GM23338 (cell line): ENCODE measurements around the gene CDX1. TPM values are rescaled to one million over a fixed set of nuclear protein-coding genes. Genes with fewer than 3 reads are reported as not detected.

Experiments
- ATAC-seq: fragments of 200-7000 bp; cut with Tn5 transposase; 3 replicates; pipeline ENCODE4 v1.9.1; 2020
- DNase-seq: peaks from one replicate; pipeline ENCODE4 v3.0.0-alpha.2; 2015; ENCODE audit warnings: low spot score
- H2AFZ ChIP-seq: fragments of 200-600 bp; sonication (generic); 2 replicates; pipeline ENCODE4 v1.8.0; 2016; ENCODE audit warnings: antibody characterized with exemption, mild to moderate bottlenecking, moderate library complexity
- H3F3A ChIP-seq: fragments of 200-600 bp; sonication (generic); replicated peaks from 2 replicates; pipeline ENCODE4 v1.8.0; 2017; ENCODE audit warnings: antibody characterized with exemption, mixed run types, low read depth
- H3K27ac ChIP-seq: fragments of 200-600 bp; sonication (generic); 2 replicates; pipeline ENCODE4 v1.6.1; 2016; ENCODE audit warnings: low read depth
- H3K27me3 ChIP-seq: fragments of 200-600 bp; sonication (generic); 2 replicates; pipeline ENCODE4 v1.8.0; 2016; ENCODE audit warnings: mild to moderate bottlenecking, mixed run types, moderate library complexity; ENCODE audit not compliant: insufficient read depth
- H3K36me3 ChIP-seq: fragments of 200-600 bp; sonication (generic); 2 replicates; pipeline ENCODE4 v1.8.0; 2016; ENCODE audit warnings: mild to moderate bottlenecking; ENCODE audit not compliant: insufficient read depth
- H3K4me1 ChIP-seq: fragments of 200-600 bp; sonication (generic); 2 replicates; pipeline ENCODE4 v1.8.0; 2016; ENCODE audit warnings: mild to moderate bottlenecking, moderate library complexity; ENCODE audit not compliant: insufficient read depth
- H3K4me2 ChIP-seq: fragments of 200-600 bp; sonication (generic); 2 replicates; pipeline ENCODE4 v1.7.1; 2017; ENCODE audit warnings: mixed run types
- H3K4me3 ChIP-seq: fragments of 200-600 bp; sonication (generic); 2 replicates; pipeline ENCODE4 v1.6.1; 2016; ENCODE audit warnings: mixed run types
- H3K79me2 ChIP-seq: fragments of 200-600 bp; sonication (generic); replicated peaks from 2 replicates; pipeline ENCODE4 v1.8.0; 2017; ENCODE audit warnings: mild to moderate bottlenecking; ENCODE audit not compliant: insufficient read depth
- H3K9me2 ChIP-seq: fragments of 200-600 bp; sonication (generic); 2 replicates; pipeline ENCODE4 v1.8.0; 2017; ENCODE audit not compliant: insufficient read depth
- H4K20me1 ChIP-seq: fragments of 200-600 bp; sonication (generic); replicated peaks from 2 replicates; pipeline ENCODE4 v1.8.0; 2017; ENCODE audit warnings: mild to moderate bottlenecking; ENCODE audit not compliant: insufficient read depth
- H3K27ac Mint-ChIP-seq: 2 replicates; pipeline ENCODE4 v1.8.0; 2020; ENCODE audit warnings: inconsistent platforms, mild to moderate bottlenecking, moderate library complexity, mixed read lengths
- H3K27me3 Mint-ChIP-seq: 3 replicates; pipeline ENCODE4 v1.8.0; 2022; ENCODE audit warnings: low read depth, mild to moderate bottlenecking, moderate library complexity, mixed read lengths, inconsistent platforms; ENCODE audit not compliant: insufficient read depth, poor library complexity
- H3K36me3 Mint-ChIP-seq: 3 replicates; pipeline ENCODE4 v1.8.0; 2021; ENCODE audit warnings: low read depth, mild to moderate bottlenecking, inconsistent platforms, moderate library complexity, mixed read lengths
- H3K4me1 Mint-ChIP-seq: 3 replicates; pipeline ENCODE4 v1.8.0; 2020; ENCODE audit warnings: mild to moderate bottlenecking, inconsistent platforms, mixed read lengths
- H3K4me3 Mint-ChIP-seq: 3 replicates; pipeline ENCODE4 v1.8.0; 2021; ENCODE audit warnings: moderate library complexity, mild to moderate bottlenecking, inconsistent platforms, mixed read lengths
- H3K9me3 Mint-ChIP-seq: 3 replicates; pipeline ENCODE4 v1.8.0; 2020; ENCODE audit warnings: moderate library complexity, mild to moderate bottlenecking, inconsistent platforms, mixed read lengths
- CREB1 ChIP-seq: fragments of 250-450 bp; sonication (Bioruptor Pico); IDR thresholded peaks from 2 replicates; pipeline ENCODE4 v1.5.0; 2020; ENCODE audit warnings: low read depth, mild to moderate bottlenecking, moderate library complexity
- EZH2 ChIP-seq: fragments of 200-600 bp; sonication (generic); IDR thresholded peaks from one replicate; pipeline ENCODE4 v1.8.0; 2017; ENCODE audit warnings: antibody characterized with exemption, mild to moderate bottlenecking, low read depth; ENCODE audit not compliant: unreplicated experiment
- EZH2phosphoT487 ChIP-seq: fragments of 200-600 bp; sonication (generic); IDR thresholded peaks from one replicate; pipeline ENCODE4 v1.8.1; 2018; ENCODE audit warnings: antibody characterized with exemption; ENCODE audit not compliant: unreplicated experiment
- JUNB ChIP-seq: IDR thresholded peaks from one replicate; pipeline ENCODE4 v1.6.1; 2016; ENCODE audit warnings: antibody characterized with exemption; ENCODE audit not compliant: unreplicated experiment
- NANOG ChIP-seq: IDR thresholded peaks from 2 replicates; pipeline ENCODE4 v1.6.1; 2016; ENCODE audit warnings: antibody characterized with exemption, borderline replicate concordance
- POLR2AphosphoS5 ChIP-seq: IDR thresholded peaks from 2 replicates; pipeline ENCODE4 v1.6.1; 2016; ENCODE audit warnings: antibody characterized with exemption, low read depth
- STAT1 ChIP-seq: IDR thresholded peaks from one replicate; pipeline ENCODE4 v1.6.1; 2016; ENCODE audit warnings: antibody characterized with exemption; ENCODE audit not compliant: unreplicated experiment
- ZNF114 ChIP-seq: fragments of 250-450 bp; sonication (Bioruptor Pico); IDR thresholded peaks from 2 replicates; pipeline ENCODE4 v1.5.0; 2020; ENCODE audit warnings: mild to moderate bottlenecking, moderate library complexity
- ZNF331 ChIP-seq: fragments of 250-450 bp; sonication (Bioruptor Pico); IDR thresholded peaks from 2 replicates; pipeline ENCODE4 v1.5.0; 2020; ENCODE audit warnings: low read depth, mild to moderate bottlenecking, moderate library complexity
- polyA plus RNA-seq: library from polyadenylated mRNA; unstranded; fragments of >200 nt; fragmentation: Nextera tagmentation; extraction: Ambion mirVana; gene quantifications from 2 replicates; pipeline ENCODE4 v1.2.1, GENCODE V29; 2016
- total RNA-seq: library from RNA; depleted of rRNA; stranded (reverse); fragments of >200 nt; shearing (Covaris generic); gene quantifications from 2 replicates; pipeline ENCODE4 v1.2.3, GENCODE V29; 2014
- TF ChIP-seq, protein P1 (sequence below): IDR thresholded peaks from 2 replicates; pipeline ENCODE4 v1.6.1; 2016; ENCODE audit warnings: antibody characterized with exemption
- TF ChIP-seq, protein P2 (sequence below): fragments of 250-450 bp; sonication (Bioruptor Pico); IDR thresholded peaks from 2 replicates; pipeline ENCODE4 v1.5.0; 2020; ENCODE audit warnings: mild to moderate bottlenecking, moderate library complexity
- TF ChIP-seq, protein P3 (sequence below), 2 experiments: fragments of 200-600 bp in 1 of 2; sonication (generic) in 1 of 2; conservative IDR thresholded peaks; 2 replicates each; pipeline versions ENCODE4 v1.5.1 to v1.6.1; 2016 to 2017; ENCODE audit warnings: antibody characterized with exemption in 2 of 2, low read depth in 2 of 2, mild to moderate bottlenecking in 2 of 2, moderate library complexity in 1 of 2
- TF ChIP-seq, protein P4 (sequence below): IDR thresholded peaks from one replicate; pipeline ENCODE4 v1.6.1; 2018; ENCODE audit warnings: antibody characterized with exemption; ENCODE audit not compliant: unreplicated experiment

CDX1 gene
- total and polyA plus RNA-seq, 2 experiments from 2014 or later, result not detected

DNA sequence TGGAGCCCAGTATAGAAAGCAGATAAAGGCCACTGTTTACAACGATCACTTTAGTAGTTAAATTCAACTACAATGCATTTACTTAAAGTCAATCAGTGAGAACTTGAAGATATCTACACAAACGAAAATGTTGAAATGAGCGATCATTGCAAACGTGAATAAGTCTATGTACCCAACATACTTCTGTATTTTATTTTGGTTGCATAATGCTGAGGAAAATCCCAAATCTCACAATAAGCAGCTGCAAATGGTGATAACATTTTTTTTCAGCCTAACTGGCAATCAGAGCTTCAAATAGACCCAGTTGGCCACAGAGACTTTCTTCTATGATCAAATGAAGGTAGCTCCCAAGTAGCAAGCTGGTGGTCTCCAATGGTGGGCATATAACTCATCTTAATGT lies 43.0 kb upstream of the CDX1 start:
- ATAC-seq, result no peak
- Histone ChIP-seq H3F3A (no peaks in the 10 kb centered on the region), H2AFZ (no peak overlapping the region), H3K79me2 (no peaks in the 10 kb centered on the region), H4K20me1 (no peaks in the 10 kb centered on the region), H3K4me2 (no peak overlapping the region), H3K9me2 (no peaks in the 10 kb centered on the region), H3K4me3 (no peak overlapping the region), H3K36me3 (no peaks in the 10 kb centered on the region), H3K27ac (no peak overlapping the region), H3K4me1 (no peaks in the 10 kb centered on the region), H3K27me3 (no peaks in the 10 kb centered on the region)
- TF ChIP-seq, protein P1, sequence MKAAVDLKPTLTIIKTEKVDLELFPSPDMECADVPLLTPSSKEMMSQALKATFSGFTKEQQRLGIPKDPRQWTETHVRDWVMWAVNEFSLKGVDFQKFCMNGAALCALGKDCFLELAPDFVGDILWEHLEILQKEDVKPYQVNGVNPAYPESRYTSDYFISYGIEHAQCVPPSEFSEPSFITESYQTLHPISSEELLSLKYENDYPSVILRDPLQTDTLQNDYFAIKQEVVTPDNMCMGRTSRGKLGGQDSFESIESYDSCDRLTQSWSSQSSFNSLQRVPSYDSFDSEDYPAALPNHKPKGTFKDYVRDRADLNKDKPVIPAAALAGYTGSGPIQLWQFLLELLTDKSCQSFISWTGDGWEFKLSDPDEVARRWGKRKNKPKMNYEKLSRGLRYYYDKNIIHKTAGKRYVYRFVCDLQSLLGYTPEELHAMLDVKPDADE, result no peak
- TF ChIP-seq ZNF114 (CRISPR knock-in tag), result no peak
- no peak for TF ChIP-seq POLR2AphosphoS5
- TF ChIP-seq, protein P2, sequence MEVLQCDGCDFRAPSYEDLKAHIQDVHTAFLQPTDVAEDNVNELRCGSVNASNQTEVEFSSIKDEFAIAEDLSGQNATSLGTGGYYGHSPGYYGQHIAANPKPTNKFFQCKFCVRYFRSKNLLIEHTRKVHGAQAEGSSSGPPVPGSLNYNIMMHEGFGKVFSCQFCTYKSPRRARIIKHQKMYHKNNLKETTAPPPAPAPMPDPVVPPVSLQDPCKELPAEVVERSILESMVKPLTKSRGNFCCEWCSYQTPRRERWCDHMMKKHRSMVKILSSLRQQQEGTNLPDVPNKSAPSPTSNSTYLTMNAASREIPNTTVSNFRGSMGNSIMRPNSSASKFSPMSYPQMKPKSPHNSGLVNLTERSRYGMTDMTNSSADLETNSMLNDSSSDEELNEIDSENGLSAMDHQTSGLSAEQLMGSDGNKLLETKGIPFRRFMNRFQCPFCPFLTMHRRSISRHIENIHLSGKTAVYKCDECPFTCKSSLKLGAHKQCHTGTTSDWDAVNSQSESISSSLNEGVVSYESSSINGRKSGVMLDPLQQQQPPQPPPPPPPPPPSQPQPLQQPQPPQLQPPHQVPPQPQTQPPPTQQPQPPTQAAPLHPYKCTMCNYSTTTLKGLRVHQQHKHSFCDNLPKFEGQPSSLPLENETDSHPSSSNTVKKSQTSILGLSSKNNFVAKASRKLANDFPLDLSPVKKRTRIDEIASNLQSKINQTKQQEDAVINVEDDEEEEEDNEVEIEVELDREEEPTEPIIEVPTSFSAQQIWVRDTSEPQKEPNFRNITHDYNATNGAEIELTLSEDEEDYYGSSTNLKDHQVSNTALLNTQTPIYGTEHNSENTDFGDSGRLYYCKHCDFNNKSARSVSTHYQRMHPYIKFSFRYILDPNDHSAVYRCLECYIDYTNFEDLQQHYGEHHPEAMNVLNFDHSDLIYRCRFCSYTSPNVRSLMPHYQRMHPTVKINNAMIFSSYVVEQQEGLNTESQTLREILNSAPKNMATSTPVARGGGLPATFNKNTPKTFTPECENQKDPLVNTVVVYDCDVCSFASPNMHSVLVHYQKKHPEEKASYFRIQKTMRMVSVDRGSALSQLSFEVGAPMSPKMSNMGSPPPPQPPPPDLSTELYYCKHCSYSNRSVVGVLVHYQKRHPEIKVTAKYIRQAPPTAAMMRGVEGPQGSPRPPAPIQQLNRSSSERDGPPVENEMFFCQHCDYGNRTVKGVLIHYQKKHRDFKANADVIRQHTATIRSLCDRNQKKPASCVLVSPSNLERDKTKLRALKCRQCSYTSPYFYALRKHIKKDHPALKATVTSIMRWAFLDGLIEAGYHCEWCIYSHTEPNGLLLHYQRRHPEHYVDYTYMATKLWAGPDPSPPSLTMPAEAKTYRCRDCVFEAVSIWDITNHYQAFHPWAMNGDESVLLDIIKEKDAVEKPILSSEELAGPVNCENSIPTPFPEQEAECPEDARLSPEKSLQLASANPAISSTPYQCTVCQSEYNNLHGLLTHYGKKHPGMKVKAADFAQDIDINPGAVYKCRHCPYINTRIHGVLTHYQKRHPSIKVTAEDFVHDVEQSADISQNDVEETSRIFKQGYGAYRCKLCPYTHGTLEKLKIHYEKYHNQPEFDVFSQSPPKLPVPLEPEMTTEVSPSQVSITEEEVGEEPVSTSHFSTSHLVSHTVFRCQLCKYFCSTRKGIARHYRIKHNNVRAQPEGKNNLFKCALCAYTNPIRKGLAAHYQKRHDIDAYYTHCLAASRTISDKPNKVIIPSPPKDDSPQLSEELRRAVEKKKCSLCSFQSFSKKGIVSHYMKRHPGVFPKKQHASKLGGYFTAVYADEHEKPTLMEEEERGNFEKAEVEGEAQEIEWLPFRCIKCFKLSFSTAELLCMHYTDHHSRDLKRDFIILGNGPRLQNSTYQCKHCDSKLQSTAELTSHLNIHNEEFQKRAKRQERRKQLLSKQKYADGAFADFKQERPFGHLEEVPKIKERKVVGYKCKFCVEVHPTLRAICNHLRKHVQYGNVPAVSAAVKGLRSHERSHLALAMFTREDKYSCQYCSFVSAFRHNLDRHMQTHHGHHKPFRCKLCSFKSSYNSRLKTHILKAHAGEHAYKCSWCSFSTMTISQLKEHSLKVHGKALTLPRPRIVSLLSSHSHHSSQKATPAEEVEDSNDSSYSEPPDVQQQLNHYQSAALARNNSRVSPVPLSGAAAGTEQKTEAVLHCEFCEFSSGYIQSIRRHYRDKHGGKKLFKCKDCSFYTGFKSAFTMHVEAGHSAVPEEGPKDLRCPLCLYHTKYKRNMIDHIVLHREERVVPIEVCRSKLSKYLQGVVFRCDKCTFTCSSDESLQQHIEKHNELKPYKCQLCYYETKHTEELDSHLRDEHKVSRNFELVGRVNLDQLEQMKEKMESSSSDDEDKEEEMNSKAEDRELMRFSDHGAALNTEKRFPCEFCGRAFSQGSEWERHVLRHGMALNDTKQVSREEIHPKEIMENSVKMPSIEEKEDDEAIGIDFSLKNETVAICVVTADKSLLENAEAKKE (CRISPR knock-in tag), result no peak
- no peak for TF ChIP-seq STAT1
- TF ChIP-seq NANOG, result no peak
- no peak for TF ChIP-seq CREB1 (CRISPR knock-in tag)
- TF ChIP-seq, protein P3, sequence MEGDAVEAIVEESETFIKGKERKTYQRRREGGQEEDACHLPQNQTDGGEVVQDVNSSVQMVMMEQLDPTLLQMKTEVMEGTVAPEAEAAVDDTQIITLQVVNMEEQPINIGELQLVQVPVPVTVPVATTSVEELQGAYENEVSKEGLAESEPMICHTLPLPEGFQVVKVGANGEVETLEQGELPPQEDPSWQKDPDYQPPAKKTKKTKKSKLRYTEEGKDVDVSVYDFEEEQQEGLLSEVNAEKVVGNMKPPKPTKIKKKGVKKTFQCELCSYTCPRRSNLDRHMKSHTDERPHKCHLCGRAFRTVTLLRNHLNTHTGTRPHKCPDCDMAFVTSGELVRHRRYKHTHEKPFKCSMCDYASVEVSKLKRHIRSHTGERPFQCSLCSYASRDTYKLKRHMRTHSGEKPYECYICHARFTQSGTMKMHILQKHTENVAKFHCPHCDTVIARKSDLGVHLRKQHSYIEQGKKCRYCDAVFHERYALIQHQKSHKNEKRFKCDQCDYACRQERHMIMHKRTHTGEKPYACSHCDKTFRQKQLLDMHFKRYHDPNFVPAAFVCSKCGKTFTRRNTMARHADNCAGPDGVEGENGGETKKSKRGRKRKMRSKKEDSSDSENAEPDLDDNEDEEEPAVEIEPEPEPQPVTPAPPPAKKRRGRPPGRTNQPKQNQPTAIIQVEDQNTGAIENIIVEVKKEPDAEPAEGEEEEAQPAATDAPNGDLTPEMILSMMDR (conservative IDR thresholded peaks at IDR 0.05; ENCODE audit: low read depth in 2 of 2), result no peak
- TF ChIP-seq JUNB, result no peak
- no peak for TF ChIP-seq EZH2
- TF ChIP-seq, protein P4, sequence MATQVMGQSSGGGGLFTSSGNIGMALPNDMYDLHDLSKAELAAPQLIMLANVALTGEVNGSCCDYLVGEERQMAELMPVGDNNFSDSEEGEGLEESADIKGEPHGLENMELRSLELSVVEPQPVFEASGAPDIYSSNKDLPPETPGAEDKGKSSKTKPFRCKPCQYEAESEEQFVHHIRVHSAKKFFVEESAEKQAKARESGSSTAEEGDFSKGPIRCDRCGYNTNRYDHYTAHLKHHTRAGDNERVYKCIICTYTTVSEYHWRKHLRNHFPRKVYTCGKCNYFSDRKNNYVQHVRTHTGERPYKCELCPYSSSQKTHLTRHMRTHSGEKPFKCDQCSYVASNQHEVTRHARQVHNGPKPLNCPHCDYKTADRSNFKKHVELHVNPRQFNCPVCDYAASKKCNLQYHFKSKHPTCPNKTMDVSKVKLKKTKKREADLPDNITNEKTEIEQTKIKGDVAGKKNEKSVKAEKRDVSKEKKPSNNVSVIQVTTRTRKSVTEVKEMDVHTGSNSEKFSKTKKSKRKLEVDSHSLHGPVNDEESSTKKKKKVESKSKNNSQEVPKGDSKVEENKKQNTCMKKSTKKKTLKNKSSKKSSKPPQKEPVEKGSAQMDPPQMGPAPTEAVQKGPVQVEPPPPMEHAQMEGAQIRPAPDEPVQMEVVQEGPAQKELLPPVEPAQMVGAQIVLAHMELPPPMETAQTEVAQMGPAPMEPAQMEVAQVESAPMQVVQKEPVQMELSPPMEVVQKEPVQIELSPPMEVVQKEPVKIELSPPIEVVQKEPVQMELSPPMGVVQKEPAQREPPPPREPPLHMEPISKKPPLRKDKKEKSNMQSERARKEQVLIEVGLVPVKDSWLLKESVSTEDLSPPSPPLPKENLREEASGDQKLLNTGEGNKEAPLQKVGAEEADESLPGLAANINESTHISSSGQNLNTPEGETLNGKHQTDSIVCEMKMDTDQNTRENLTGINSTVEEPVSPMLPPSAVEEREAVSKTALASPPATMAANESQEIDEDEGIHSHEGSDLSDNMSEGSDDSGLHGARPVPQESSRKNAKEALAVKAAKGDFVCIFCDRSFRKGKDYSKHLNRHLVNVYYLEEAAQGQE, result no peak
- TF ChIP-seq ZNF331 (CRISPR knock-in tag), result no peak
- TF ChIP-seq EZH2phosphoT487, result no peak
- no peaks in the 10 kb centered on the region; the same call in 2 of the 3 replicates for H3K36me3 Mint-ChIP-seq
- peaks cover 19% of the 10 kb centered on the region for H3K4me1 Mint-ChIP-seq
- H3K4me3 Mint-ChIP-seq, result no peak overlapping the region
- H3K27ac Mint-ChIP-seq, result no peak overlapping the region
- no peak for DNase-seq
- H3K9me3 Mint-ChIP-seq, result no peaks in the 10 kb centered on the region
- H3K27me3 Mint-ChIP-seq, result peaks cover 14% of the 10 kb centered on the region
